ENCODE data around the gene STT3A. TPM values are rescaled to one million over a fixed set of nuclear protein-coding genes. Genes with fewer than 3 reads are reported as not detected.

The STT3A gene
- polyA plus RNA-seq, 2 of the 4 experiments (the other 2 are of a cell fraction) = 92.1 to 197 TPM

DNA sequence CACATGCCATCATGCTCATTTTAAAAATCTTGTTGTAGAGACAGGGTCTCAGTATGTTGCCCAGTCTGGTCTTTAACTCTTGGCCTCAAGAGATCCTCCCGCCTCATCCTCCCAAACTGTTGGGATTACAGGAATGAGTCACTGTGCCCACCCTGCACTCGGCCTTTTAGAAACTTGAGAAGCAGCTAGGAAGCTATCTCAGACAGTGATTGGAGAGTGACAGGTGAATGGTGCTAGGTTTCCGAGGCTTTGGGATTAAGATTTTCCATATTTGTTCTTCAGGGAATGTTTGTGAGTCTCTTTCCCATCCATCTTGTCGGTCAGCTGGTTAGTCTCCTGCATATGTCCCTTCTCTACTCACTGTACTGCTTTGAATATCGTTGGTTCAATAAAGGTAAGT, 12.8 kb upstream of the STT3A start:
- POLR2A ChIA-PET = no interaction called here
- CTCF ChIA-PET = interaction anchor here (1.1 to 1.8 kb wide), 2 partner anchors 10 to 31 kb away, joined by 3 to 5 read pairs; partner anchors contain the start of gene EI24
- FAIRE-seq (no peak), ATAC-seq (no peak), DNase-seq (ENCODE audit: low read depth in 1 of 2, low spot score in 1 of 2) (no peak)
- WGBS (ENCODE audit: missing lambda C conversion rate) = 94% methylated on average over 5 of the region's 5 CpGs
- H3K9me3 ChIP-seq = no peaks in the 10 kb centered on the region
- no peak for TF ChIP-seq CBX2 (IDR thresholded peaks at IDR 0.05; ENCODE audit: borderline replicate concordance, low read depth)
- TF ChIP-seq, protein P1, sequence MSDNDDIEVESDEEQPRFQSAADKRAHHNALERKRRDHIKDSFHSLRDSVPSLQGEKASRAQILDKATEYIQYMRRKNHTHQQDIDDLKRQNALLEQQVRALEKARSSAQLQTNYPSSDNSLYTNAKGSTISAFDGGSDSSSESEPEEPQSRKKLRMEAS (IDR thresholded peaks at IDR 0.05) = no peak
- H3K4me2 ChIP-seq = no peak overlapping the region
- H3K4me1 ChIP-seq = no peaks in the 10 kb centered on the region
- H3K27ac ChIP-seq = no peak overlapping the region
- no peak overlapping the region for H3K4me3 ChIP-seq

DNA sequence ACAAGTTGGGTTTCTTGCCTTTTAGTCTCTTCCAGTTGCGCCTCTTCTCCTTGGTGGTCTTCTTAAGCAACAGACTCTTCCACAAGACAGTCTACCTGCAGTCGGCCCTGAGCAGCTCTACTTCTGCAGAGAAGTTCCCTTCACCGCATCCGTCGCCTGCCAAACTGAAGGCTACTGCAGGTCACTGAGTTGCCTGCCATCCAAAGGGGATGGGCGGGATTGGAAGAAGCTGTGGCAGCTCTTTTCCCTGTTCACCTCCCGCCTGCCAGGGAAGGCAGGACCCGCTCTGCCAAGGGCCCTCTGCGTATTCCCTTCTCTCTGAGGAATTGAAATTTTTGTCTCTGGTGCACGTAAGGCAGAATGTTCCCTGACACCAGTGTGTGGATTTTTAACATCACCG, 9.2 kb upstream of the STT3A start:
- no peak overlapping the region for H3K4me3 ChIP-seq
- H3K9me3 ChIP-seq = no peaks in the 10 kb centered on the region
- WGBS (ENCODE audit: missing lambda C conversion rate) = 94% methylated on average over 8 of the region's 11 CpGs
- FAIRE-seq (no peak), DNase-seq (ENCODE audit: low read depth in 1 of 2, low spot score in 1 of 2) (no peak), ATAC-seq (no peak)
- TF ChIP-seq TP53 (CRISPR knock-in tag; IDR thresholded peaks at IDR 0.05) (no peak), JUN (IDR thresholded peaks at IDR 0.05) (no peak), ZNF302 (CRISPR knock-in tag; IDR thresholded peaks at IDR 0.05) (no peak), SMC3 (IDR thresholded peaks at IDR 0.05) (no peak), KDM1A (IDR thresholded peaks at IDR 0.05; ENCODE audit: low read depth) (no peak), EHMT2 (IDR thresholded peaks at IDR 0.05; ENCODE audit: low read depth) (no peak), EP300 (IDR thresholded peaks at IDR 0.05) (no peak), CBX2 (IDR thresholded peaks at IDR 0.05; ENCODE audit: borderline replicate concordance, low read depth) (no peak), HEYL (CRISPR knock-in tag; IDR thresholded peaks at IDR 0.05) (no peak), HDAC2 (IDR thresholded peaks at IDR 0.05) (no peak), HOXB5 (CRISPR knock-in tag; IDR thresholded peaks at IDR 0.05) (no peak), HOXA7 (CRISPR knock-in tag; IDR thresholded peaks at IDR 0.05) (no peak), BHLHE40 (IDR thresholded peaks at IDR 0.05; ENCODE audit: low read depth, low read length) (no peak)
- TF ChIP-seq, protein P2, sequence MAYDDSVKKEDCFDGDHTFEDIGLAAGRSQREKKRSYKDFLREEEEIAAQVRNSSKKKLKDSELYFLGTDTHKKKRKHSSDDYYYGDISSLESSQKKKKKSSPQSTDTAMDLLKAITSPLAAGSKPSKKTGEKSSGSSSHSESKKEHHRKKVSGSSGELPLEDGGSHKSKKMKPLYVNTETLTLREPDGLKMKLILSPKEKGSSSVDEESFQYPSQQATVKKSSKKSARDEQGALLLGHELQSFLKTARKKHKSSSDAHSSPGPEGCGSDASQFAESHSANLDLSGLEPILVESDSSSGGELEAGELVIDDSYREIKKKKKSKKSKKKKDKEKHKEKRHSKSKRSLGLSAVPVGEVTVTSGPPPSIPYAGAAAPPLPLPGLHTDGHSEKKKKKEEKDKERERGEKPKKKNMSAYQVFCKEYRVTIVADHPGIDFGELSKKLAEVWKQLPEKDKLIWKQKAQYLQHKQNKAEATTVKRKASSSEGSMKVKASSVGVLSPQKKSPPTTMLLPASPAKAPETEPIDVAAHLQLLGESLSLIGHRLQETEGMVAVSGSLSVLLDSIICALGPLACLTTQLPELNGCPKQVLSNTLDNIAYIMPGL (CRISPR knock-in tag; IDR thresholded peaks at IDR 0.05; ENCODE audit: borderline replicate concordance) = no peak
- TF ChIP-seq, protein P3, sequence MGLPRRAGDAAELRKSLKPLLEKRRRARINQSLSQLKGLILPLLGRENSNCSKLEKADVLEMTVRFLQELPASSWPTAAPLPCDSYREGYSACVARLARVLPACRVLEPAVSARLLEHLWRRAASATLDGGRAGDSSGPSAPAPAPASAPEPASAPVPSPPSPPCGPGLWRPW (IDR thresholded peaks at IDR 0.05) = no peak
- TF ChIP-seq, protein P4, sequence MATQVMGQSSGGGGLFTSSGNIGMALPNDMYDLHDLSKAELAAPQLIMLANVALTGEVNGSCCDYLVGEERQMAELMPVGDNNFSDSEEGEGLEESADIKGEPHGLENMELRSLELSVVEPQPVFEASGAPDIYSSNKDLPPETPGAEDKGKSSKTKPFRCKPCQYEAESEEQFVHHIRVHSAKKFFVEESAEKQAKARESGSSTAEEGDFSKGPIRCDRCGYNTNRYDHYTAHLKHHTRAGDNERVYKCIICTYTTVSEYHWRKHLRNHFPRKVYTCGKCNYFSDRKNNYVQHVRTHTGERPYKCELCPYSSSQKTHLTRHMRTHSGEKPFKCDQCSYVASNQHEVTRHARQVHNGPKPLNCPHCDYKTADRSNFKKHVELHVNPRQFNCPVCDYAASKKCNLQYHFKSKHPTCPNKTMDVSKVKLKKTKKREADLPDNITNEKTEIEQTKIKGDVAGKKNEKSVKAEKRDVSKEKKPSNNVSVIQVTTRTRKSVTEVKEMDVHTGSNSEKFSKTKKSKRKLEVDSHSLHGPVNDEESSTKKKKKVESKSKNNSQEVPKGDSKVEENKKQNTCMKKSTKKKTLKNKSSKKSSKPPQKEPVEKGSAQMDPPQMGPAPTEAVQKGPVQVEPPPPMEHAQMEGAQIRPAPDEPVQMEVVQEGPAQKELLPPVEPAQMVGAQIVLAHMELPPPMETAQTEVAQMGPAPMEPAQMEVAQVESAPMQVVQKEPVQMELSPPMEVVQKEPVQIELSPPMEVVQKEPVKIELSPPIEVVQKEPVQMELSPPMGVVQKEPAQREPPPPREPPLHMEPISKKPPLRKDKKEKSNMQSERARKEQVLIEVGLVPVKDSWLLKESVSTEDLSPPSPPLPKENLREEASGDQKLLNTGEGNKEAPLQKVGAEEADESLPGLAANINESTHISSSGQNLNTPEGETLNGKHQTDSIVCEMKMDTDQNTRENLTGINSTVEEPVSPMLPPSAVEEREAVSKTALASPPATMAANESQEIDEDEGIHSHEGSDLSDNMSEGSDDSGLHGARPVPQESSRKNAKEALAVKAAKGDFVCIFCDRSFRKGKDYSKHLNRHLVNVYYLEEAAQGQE (IDR thresholded peaks at IDR 0.05) = no peak
- ChIA-PET CTCF (interaction anchor here (0.9 kb wide), 1 partner anchor 13 kb away, joined by 4 read pairs; no protein-coding TSS in a partner anchor), POLR2A (interaction anchor here (1.6 kb wide), 1 partner anchor 9 kb away, joined by 4 read pairs; the partner anchor contains the start of gene STT3A)
- H3K27ac ChIP-seq = no peak overlapping the region
- no peak overlapping the region for H3K4me2 ChIP-seq
- H3K4me1 ChIP-seq = peaks cover 3% of the 10 kb centered on the region; the same call in 2 of the 3 replicates

DNA sequence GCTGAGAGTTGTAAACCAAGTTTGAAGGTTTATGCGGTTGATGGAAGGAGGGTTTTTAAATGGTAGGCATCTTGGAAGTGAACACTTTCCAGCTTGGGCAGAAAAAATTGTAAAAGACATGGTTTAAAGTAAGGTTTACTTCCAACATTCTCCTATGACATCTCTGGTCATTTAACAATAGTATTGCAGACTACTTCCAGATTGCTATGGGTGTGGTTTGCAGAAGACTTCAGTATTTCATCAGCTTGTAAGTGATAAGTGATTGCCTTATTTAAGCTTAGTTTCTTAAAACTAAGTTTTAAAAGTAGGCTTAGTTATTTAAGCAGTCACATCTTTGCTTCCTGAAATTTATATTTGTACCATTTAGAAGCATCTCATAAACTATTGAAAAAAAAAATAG, 7.2 kb upstream of the STT3A start:
- no peak for ATAC-seq

More for the DNA sequence above, 7.2 kb upstream of the STT3A start:
- FAIRE-seq (no peak), DNase-seq (ENCODE audit: low read depth in 1 of 2, low spot score in 1 of 2) (no peak)
- peaks cover 9% of the 10 kb centered on the region; the same call in 2 of the 3 replicates for H3K4me1 ChIP-seq
- no peak overlapping the region for H3K27ac ChIP-seq
- no peaks in the 10 kb centered on the region for H3K9me3 ChIP-seq
- ChIA-PET CTCF (no interaction called here), POLR2A (no interaction called here)
- no peak for TF ChIP-seq NPAS2 (CRISPR knock-in tag; IDR thresholded peaks at IDR 0.05; ENCODE audit: borderline replicate concordance)
- TF ChIP-seq KDM5A (IDR thresholded peaks at IDR 0.05) = no peak
- TF ChIP-seq SREBF2 (IDR thresholded peaks at IDR 0.05) = no peak
- no peak overlapping the region for H3K4me3 ChIP-seq
- no peak overlapping the region for H3K4me2 ChIP-seq
- 90% methylated on average over 1 of the region's 1 CpG for WGBS (ENCODE audit: missing lambda C conversion rate)

All from A549 (cell line).